VCaP (cell line): ENCODE measurements around the gene GINM1.

Experiments used
- H3K27ac ChIP-seq: fragments of 450-650 bp; 2 replicates; pipeline ENCODE4 v1.5.1; 2017
- TF ChIP-seq, protein P1 (sequence below): fragments of 450-650 bp; conservative IDR thresholded peaks from 2 replicates; pipeline ENCODE4 v1.5.1; 2017; ENCODE audit warnings: mild to moderate bottlenecking, moderate library complexity

The GINM1 gene, protein sequence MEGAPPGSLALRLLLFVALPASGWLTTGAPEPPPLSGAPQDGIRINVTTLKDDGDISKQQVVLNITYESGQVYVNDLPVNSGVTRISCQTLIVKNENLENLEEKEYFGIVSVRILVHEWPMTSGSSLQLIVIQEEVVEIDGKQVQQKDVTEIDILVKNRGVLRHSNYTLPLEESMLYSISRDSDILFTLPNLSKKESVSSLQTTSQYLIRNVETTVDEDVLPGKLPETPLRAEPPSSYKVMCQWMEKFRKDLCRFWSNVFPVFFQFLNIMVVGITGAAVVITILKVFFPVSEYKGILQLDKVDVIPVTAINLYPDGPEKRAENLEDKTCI

DNA sequence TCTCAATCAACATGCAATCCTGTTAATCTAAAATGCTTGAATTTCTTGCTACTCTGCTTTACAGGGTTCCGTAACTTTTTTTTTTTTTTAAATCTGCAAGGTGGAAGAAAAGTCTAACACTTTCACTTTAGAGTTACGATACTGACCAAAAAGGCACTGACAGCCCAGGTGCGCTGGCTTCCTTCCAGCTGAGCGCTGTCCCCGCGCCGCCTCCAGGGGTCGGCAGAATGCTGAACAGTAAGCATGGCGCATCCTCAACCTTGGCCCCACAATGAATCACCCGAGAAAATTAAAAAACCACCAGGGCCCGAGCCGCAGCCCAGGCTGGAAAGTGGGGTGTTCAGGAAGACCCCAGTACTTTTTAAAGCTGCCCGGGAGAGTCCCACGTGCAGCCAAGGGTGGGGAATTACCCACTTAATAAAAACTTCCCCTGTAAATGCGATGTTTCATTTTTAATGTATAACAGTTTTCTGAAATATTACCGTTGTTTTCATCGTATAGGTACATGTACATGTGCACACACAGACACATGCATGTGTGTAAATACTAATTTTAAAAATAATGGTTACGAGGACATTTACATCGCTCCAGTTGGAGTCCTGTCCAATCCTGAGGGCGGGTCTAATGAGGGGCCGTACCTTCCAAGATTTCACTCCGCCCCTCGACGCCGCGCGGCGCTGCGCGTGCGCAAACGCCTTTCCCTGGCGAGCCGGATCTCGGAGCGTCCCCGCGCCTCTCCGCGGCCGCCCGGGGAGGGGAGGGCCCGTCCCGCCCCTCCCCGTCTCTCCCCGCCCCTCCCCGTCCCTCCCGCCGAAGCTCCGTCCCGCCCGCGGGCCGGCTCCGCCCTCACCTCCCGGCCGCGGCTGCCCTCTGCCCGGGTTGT, at the start of gene GINM1:
TSS of gene GINM1 (plus strand) at position 849 of the 883 bp plus-strand sequence. CDS start 40 bp downstream, outside the sequence.
- TF ChIP-seq, protein P1, sequence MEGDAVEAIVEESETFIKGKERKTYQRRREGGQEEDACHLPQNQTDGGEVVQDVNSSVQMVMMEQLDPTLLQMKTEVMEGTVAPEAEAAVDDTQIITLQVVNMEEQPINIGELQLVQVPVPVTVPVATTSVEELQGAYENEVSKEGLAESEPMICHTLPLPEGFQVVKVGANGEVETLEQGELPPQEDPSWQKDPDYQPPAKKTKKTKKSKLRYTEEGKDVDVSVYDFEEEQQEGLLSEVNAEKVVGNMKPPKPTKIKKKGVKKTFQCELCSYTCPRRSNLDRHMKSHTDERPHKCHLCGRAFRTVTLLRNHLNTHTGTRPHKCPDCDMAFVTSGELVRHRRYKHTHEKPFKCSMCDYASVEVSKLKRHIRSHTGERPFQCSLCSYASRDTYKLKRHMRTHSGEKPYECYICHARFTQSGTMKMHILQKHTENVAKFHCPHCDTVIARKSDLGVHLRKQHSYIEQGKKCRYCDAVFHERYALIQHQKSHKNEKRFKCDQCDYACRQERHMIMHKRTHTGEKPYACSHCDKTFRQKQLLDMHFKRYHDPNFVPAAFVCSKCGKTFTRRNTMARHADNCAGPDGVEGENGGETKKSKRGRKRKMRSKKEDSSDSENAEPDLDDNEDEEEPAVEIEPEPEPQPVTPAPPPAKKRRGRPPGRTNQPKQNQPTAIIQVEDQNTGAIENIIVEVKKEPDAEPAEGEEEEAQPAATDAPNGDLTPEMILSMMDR, result peak; percentile 81

DNA sequence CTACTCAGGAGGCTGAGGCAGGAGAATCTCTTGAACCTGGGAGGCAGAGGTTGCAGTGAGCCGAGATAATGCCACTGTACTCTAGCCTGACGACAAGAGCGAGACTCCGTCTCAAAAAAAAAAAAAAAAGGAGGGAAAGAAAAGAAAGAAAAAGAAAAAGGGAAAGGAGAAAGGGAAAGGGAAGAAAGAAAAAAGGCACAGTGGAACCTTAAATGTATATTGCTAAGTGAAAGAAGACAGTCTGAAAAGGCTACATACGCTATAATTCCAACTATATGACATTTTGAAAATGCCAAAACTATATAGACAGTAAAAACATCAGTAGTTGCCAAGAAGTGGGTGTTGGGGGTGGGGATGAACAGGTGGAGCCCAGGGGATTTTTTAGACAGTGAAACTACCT, 36.5 kb upstream of the GINM1 start:
- H3K27ac ChIP-seq, result no peak overlapping the region
- TF ChIP-seq, protein P1, result no peak

More for the DNA sequence above, at the start of gene GINM1:
- peak within 1 kb of the TSS; percentile 87 for H3K27ac ChIP-seq

DNA sequence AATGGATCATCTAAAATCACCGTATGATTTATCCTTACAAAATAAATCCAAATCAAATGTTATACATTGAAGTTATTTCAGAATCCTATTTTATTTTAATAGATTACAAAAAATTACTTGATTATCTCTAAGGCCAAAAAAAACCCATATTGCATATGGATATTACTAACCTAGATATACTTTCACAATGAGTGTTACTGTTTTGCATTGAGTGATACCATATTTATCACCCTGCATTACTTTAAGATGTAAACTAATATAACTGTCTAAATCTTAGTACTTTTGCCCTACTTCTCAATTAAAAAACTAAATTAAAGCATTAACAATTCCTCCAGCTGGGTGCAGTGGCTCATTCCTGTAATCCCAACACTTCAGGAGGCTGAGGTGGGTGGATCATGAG, 31.4 kb upstream of the GINM1 start:
- TF ChIP-seq, protein P1, result no peak
- H3K27ac ChIP-seq, result no peak overlapping the region

DNA sequence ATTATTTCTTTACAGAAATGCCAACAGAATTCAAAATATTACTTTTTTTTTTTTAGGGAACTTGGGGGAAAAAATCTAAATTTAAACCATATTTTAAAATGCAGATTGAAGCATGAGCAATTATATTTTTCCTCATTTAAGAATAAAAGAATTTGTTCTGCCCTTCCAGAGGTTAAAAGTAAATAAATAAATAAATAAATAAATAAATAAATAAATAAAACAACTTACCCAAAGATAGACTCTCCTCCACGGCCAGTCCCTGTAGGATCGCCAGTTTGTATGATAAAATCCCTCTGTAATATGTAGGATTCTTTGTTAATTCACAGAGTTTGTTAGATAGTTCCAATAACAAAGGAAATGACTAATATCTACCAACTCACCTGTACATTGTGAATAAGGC, 25.0 kb upstream of the GINM1 start:
- TF ChIP-seq, protein P1, result no peak
- no peak overlapping the region for H3K27ac ChIP-seq

DNA sequence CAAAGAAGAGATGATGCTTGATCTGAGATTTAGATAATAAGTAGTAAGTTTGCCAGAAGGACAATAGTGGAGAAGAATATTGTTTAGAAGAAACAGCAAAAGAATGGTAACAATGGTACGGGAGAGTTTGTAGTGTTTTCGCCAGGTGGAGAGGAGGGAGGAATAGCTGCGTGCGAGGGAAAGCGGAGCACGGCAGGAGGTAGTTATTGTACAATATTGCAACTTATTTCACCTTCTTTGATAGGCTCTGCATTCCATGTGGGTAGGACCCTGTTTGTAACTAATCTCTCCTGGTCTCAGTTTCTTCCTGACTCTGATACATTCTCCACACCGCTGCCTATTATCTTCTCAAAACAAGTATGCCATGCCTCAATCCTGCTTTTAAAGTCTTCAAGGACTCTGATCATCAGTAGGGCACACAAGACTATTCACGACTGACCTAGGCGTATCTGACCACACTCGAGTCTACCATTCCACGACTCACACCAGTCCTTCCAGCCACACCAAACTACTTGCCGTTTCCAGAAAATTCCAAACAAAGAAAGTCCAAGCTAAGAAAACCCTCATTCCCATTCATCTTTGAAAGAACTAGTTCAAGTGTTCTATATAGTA, 21.4 kb upstream of the GINM1 start:
- H3K27ac ChIP-seq, result peak overlapping the region; percentile 88
- TF ChIP-seq, protein P1, result no peak

DNA sequence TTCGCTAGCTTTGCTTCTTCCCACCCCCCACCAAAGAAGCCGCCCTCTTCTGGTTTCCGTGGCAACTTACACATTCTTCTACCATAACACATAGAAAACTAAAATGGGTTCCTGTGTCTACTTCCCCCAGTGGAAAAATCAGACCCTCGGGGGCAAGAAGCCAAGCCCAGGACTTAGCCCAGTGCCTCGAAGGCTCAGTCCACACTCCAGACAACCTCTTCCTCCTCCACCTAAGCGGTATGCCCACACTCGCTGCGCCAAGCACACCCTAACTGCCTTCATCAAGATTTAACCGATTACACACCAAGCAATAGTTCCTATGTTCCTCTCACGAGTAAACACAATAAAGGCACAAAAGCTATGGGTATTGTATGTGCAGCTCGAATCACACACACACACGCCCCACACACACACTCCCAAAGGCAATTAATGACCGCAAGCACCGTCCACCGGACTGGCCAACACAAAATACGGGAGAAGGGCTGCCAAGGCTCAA, 20.9 kb upstream of the GINM1 start:
- peak overlapping the region; percentile 88 for H3K27ac ChIP-seq
- TF ChIP-seq, protein P1, result no peak
